ENCODE results near the gene NUDT14.

The NUDT14 gene

GRCh38 chr14:105210266-105211025, 29.3 kb upstream of the NUDT14 start:
- ATAC-seq: no peak
- TF ChIP-seq ZNF8 (CRISPR knock-in tag; IDR thresholded peaks at IDR 0.05): no peak
- TF ChIP-seq ZNF565 (CRISPR knock-in tag; conservative IDR thresholded peaks at IDR 0.05; ENCODE audit: low read depth): no peak
- no peak for TF ChIP-seq OSR1 (CRISPR knock-in tag; IDR thresholded peaks at IDR 0.05)
- no peak for TF ChIP-seq TOX (CRISPR knock-in tag; IDR thresholded peaks at IDR 0.05; ENCODE audit: borderline replicate concordance)
- TF ChIP-seq ZNF70 (CRISPR knock-in tag; IDR thresholded peaks at IDR 0.05): no peak
- TF ChIP-seq TCF4 (CRISPR knock-in tag; IDR thresholded peaks at IDR 0.05; ENCODE audit: borderline replicate concordance): no peak
- TF ChIP-seq CREB5 (CRISPR knock-in tag; IDR thresholded peaks at IDR 0.05; ENCODE audit: low read depth): no peak
- no peak for TF ChIP-seq ISL1 (CRISPR knock-in tag; IDR thresholded peaks at IDR 0.05)
- TF ChIP-seq ZFP3 (CRISPR knock-in tag; IDR thresholded peaks at IDR 0.05): no peak
- no peak for TF ChIP-seq ZFP30 (CRISPR knock-in tag; IDR thresholded peaks at IDR 0.05)
- no peak for TF ChIP-seq ESRRG (CRISPR knock-in tag; IDR thresholded peaks at IDR 0.05)
- TF ChIP-seq, protein P1, sequence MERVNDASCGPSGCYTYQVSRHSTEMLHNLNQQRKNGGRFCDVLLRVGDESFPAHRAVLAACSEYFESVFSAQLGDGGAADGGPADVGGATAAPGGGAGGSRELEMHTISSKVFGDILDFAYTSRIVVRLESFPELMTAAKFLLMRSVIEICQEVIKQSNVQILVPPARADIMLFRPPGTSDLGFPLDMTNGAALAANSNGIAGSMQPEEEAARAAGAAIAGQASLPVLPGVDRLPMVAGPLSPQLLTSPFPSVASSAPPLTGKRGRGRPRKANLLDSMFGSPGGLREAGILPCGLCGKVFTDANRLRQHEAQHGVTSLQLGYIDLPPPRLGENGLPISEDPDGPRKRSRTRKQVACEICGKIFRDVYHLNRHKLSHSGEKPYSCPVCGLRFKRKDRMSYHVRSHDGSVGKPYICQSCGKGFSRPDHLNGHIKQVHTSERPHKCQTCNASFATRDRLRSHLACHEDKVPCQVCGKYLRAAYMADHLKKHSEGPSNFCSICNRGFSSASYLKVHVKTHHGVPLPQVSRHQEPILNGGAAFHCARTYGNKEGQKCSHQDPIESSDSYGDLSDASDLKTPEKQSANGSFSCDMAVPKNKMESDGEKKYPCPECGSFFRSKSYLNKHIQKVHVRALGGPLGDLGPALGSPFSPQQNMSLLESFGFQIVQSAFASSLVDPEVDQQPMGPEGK (CRISPR knock-in tag; IDR thresholded peaks at IDR 0.05; ENCODE audit: borderline replicate concordance): no peak
- TF ChIP-seq ARNTL (CRISPR knock-in tag; IDR thresholded peaks at IDR 0.05; ENCODE audit: borderline replicate concordance, low read depth): no peak
- TF ChIP-seq BACH2 (CRISPR knock-in tag; IDR thresholded peaks at IDR 0.05; ENCODE audit: borderline replicate concordance): no peak
- TF ChIP-seq, protein P2, sequence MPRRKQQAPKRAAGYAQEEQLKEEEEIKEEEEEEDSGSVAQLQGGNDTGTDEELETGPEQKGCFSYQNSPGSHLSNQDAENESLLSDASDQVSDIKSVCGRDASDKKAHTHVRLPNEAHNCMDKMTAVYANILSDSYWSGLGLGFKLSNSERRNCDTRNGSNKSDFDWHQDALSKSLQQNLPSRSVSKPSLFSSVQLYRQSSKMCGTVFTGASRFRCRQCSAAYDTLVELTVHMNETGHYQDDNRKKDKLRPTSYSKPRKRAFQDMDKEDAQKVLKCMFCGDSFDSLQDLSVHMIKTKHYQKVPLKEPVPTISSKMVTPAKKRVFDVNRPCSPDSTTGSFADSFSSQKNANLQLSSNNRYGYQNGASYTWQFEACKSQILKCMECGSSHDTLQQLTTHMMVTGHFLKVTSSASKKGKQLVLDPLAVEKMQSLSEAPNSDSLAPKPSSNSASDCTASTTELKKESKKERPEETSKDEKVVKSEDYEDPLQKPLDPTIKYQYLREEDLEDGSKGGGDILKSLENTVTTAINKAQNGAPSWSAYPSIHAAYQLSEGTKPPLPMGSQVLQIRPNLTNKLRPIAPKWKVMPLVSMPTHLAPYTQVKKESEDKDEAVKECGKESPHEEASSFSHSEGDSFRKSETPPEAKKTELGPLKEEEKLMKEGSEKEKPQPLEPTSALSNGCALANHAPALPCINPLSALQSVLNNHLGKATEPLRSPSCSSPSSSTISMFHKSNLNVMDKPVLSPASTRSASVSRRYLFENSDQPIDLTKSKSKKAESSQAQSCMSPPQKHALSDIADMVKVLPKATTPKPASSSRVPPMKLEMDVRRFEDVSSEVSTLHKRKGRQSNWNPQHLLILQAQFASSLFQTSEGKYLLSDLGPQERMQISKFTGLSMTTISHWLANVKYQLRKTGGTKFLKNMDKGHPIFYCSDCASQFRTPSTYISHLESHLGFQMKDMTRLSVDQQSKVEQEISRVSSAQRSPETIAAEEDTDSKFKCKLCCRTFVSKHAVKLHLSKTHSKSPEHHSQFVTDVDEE (CRISPR knock-in tag; IDR thresholded peaks at IDR 0.05): no peak
- TF ChIP-seq CSRNP3 (CRISPR knock-in tag; IDR thresholded peaks at IDR 0.05): no peak
- TF ChIP-seq ZC3H10 (CRISPR knock-in tag; IDR thresholded peaks at IDR 0.05): no peak
- TF ChIP-seq SNAI2 (CRISPR knock-in tag; IDR thresholded peaks at IDR 0.05): no peak

GRCh38 chr14:105209646-105210045, 28.5 kb upstream of the NUDT14 start:
- TF ChIP-seq BACH2 (CRISPR knock-in tag; IDR thresholded peaks at IDR 0.05; ENCODE audit: borderline replicate concordance) (no peak), PPARA (CRISPR knock-in tag; IDR thresholded peaks at IDR 0.05; ENCODE audit: borderline replicate concordance) (no peak), RARB (CRISPR knock-in tag; IDR thresholded peaks at IDR 0.05) (no peak)
- ATAC-seq: no peak

DNA sequence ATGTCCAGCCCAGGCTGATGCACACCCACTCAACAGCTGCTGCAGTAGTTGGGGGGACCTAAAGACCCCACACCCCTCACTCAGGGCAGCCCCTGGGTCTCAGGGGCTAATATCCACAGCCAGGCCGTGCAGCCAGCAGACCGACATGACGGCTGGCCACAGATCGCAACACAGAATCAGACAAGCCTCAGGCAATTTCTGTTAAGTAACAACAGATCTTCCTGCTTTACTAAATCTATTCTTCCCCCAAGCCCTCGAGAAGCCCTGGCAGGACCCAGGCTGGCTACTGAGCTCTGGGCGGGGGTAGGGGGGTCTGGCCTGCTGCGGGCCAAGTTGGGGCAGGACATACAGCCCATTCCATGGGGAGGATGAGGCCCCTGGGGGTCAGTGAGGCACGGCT, 28.0 kb upstream of the NUDT14 start:
- TF ChIP-seq ARNTL (CRISPR knock-in tag; IDR thresholded peaks at IDR 0.05; ENCODE audit: borderline replicate concordance, low read depth): no peak
- TF ChIP-seq, protein P1 (CRISPR knock-in tag; IDR thresholded peaks at IDR 0.05; ENCODE audit: borderline replicate concordance): no peak
- TF ChIP-seq CSRNP3 (CRISPR knock-in tag; IDR thresholded peaks at IDR 0.05): no peak
- no peak for TF ChIP-seq PPARA (CRISPR knock-in tag; IDR thresholded peaks at IDR 0.05; ENCODE audit: borderline replicate concordance)
- no peak for TF ChIP-seq ESRRG (CRISPR knock-in tag; IDR thresholded peaks at IDR 0.05)
- no peak for ATAC-seq
